Choroid plexus epithelial cell (primary cell): Measurements from ENCODE around the gene OXA1L.
"Not testable (repeated sequence)": the region's sequence is repeated elsewhere in the genome, so short reads cannot be mapped to it uniquely, and the experiment has no call there.

Source experiments
- DNase-seq: peaks from one replicate; pipeline ENCODE4 v3.0.0-alpha.2; 2010; ENCODE audit warnings: low read depth
- H3K4me3 ChIP-seq: 2 replicates; pipeline ENCODE4 v1.5.1; 2011; ENCODE audit warnings: low read depth, mild to moderate bottlenecking, control low read depth, low read length, moderate library complexity
- TF ChIP-seq, protein P1 (sequence below): conservative IDR thresholded peaks from 2 replicates; pipeline ENCODE4 v1.5.1; 2011; ENCODE audit warnings: low read depth, mild to moderate bottlenecking, control low read depth, inconsistent platforms, low read length, moderate library complexity

OXA1L gene

DNA sequence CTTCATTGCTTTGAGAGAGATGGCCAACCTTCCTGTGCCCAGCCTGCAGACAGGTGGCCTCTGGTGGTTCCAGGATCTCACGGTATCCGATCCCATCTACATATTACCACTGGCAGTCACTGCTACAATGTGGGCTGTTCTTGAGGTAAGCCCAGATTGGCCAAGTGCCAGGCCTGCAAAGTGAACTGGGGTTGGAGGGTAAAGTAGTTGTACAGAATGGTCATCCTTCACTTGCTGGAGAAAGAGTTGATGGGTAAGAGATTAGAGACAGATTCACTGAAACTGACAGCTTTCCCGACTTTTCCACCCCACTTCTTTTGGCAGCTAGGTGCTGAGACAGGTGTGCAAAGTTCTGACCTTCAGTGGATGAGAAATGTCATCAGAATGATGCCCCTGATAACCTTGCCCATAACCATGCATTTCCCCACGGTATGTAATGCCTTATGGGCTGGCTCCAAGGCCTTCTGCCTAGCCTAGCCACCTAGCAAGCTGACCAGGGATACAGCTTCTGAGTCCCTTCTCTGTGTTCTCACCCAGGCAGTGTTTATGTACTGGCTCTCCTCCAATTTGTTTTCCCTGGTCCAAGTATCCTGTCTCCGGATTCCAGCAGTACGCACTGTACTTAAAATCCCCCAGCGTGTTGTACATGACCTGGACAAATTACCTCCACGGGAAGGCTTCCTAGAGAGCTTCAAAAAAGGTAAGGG is 4.1 kb downstream of the OXA1L start:
- no peak overlapping the region for H3K4me3 ChIP-seq
- TF ChIP-seq, protein P1, sequence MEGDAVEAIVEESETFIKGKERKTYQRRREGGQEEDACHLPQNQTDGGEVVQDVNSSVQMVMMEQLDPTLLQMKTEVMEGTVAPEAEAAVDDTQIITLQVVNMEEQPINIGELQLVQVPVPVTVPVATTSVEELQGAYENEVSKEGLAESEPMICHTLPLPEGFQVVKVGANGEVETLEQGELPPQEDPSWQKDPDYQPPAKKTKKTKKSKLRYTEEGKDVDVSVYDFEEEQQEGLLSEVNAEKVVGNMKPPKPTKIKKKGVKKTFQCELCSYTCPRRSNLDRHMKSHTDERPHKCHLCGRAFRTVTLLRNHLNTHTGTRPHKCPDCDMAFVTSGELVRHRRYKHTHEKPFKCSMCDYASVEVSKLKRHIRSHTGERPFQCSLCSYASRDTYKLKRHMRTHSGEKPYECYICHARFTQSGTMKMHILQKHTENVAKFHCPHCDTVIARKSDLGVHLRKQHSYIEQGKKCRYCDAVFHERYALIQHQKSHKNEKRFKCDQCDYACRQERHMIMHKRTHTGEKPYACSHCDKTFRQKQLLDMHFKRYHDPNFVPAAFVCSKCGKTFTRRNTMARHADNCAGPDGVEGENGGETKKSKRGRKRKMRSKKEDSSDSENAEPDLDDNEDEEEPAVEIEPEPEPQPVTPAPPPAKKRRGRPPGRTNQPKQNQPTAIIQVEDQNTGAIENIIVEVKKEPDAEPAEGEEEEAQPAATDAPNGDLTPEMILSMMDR, result no peak

DNA sequence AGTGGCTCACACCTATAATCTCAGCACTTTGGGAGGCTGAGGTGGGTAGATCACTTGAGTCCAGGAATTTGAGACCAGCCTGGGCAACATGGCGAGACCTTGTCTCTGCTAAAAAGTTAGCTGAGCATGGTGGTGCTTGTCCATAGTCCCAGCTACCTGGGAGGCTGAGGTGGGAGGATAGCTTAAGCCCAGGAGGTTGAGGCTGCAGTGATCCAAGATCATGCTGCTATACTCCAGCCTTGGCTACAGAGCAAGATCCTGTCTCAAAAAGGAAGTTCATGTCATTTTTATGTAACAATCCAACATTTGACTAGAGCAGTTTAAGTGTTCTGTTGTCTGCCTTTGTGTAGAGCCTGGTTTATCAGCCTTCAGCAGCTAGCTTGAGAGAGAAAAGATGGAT is 6.2 kb downstream of the OXA1L start:
- no peak overlapping the region for H3K4me3 ChIP-seq
- DNase-seq, result no peak
- TF ChIP-seq, protein P1, result no peak

More for the DNA sequence above, 4.1 kb downstream of the OXA1L start:
- no peak for DNase-seq

DNA sequence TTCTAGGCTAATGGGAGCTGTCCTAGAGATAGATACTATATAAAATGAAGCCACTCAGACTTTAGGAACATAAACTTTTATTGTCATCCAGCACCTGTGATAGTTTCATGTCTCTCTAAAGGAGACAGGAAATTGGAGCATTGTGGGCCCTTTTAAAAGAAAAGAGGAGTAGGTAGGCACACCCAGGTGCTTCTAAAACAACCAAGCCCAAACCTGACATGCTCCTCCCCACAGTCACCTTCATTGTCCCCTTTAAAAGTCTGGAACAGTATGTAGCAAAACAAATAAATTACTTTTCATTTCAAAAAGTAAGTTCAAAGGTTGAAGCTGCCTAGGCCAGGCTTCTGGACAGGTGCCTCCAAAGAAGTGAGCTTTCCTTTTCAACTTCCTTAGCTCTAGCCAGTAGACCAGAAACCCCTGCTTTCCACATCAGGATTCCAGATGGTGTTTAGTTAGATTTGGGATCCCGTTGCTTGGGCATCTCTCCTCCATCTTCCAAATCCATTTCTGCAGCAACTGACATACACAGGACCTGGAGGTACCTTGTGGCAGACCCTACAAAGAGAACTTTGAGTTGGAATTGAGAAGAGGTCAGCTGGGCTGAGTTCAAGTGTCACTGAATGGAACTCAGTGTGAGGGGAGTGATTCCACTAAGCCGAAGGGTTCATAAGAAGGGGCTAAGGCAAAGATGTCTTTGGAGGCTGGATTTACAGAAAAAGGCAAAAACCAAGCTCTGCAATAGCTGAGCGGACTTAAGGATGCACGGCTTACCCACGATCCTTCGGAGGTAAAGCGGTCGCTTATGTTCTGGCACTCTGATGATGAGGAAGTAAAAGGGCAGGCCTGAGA is 6.9 kb downstream of the OXA1L start:
- TF ChIP-seq, protein P1, result no peak
- no peak overlapping the region for H3K4me3 ChIP-seq
- DNase-seq, result no peak

DNA sequence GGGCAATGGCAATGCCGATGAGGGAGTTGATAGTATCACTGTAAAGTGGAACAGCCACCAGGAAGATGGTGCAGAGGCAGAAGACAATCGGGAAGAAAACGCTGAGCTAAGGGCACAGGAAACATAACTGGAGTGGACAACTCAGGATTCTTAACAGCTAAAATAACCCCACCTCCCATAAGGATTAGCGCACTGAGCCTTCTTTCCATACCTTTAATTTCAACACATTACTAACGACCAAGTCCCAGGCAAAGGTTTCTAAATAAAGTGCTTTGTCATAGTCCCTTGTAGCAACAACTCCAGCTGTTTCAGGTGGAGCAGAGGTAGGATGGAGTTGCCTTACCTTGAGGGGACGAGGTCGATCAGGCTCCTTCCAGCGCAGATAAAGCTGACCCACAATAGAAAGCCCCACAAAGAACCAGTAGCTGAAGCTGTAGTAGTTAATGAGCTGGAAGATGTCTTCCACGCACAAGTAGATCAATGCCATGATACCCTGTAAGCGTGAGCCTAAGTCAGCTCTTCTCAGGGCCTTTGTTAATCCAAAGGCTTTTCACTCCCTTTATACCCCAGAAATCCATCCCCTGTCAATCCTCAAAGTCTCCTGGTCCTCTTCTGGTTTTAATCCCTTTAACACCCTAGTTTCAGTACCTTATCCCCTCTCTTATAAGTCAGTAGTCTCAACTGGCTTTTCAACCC is 7.7 kb downstream of the OXA1L start:
- TF ChIP-seq, protein P1, result no peak
- no peak for DNase-seq
- H3K4me3 ChIP-seq, result no peak overlapping the region

DNA sequence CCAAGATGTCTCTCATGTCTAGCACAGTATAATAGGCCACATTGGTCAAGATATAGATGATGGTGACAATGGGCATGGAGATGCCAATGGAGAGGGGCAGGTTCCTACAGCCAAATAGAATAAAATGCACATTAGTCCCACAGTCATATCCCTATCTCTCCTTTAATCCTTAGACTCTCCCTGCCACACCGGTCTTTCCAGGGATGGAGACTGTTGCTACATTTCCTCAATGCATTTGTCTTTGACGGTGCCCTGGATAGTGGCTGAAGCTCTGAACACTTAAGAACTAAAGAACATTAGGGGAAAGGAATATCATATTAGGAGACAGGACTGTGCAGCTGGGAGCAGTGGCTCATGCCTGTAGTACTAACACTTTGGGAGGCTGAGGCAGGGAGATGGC is 9.7 kb downstream of the OXA1L start:
- DNase-seq, result no peak
- TF ChIP-seq, protein P1, result no peak
- H3K4me3 ChIP-seq, result no peak overlapping the region

DNA sequence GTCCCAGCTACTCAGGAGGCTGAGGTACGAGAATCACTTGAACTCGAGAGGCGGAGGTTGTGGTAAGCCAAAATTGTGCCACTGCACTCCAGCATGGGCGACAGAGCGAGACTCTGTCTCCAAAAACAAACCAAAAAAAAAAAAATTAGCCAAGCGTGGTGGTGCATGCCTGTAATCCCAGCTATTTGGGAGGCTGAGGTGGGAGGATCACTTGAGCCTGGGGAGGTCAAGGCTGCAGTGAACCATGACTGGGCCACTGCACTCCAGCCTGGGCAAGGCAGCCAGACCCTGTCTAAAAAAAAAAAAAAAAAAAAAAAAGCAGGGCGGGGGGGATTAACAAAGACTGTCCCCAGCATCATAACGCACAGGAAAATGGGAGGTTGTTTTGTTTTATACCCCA is 10.4 kb downstream of the OXA1L start:
- H3K4me3 ChIP-seq, DNase-seq: not testable (repeated sequence)

DNA sequence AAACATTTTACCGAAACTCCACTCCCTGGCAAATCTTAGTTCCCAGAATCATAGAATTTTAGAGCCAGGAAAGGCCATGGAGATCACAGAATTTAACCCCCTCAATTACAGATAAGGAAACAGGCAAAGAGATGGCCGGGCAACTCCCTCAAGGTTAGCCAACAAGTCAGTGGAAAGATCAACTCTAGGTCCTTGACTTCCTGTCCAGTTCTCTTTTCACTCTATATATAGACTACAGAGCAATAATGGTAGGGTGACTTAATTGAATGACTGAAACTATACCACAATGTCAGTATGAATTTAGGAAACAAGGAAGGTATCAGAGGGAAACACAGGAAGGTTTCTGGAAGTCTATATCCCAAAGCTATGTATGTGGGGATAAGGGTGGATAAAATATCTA is 11.6 kb downstream of the OXA1L start:
- TF ChIP-seq, protein P1, result no peak
- DNase-seq, result no peak
- H3K4me3 ChIP-seq, result no peak overlapping the region
